Hematopoietic multipotent progenitor cell treated with erythropoietin and hydrocortisone succinate and interleukin-3 and kit ligand, for 6 days (in vitro differentiated cells): Measurements from ENCODE around the gene ITLN1.

ENCODE experiments used
- DNase-seq: peaks from one replicate; pipeline ENCODE4 v3.0.0-alpha.2; 2015

Gene ITLN1

DNA sequence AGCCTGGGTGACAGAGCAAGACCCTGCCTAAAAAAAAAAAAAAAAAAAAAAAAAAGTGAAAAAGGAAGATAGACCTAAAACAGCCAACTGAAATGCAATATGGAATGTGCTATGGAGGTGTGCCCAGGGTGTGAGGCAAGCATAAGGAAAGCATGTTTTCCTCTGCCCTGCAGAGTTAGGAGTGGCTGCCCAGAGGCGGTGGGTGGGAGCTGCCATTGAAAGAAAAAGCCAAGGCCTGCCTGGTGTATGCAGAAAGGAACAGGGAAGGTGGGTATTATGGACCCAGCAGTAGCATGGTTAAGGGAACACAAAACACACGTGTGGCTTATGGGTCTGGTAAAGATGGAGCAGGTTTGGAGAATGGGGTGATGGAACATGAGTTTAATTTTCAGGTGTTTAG is 31.2 kb downstream of the ITLN1 start:
- DNase-seq: no peak

DNA sequence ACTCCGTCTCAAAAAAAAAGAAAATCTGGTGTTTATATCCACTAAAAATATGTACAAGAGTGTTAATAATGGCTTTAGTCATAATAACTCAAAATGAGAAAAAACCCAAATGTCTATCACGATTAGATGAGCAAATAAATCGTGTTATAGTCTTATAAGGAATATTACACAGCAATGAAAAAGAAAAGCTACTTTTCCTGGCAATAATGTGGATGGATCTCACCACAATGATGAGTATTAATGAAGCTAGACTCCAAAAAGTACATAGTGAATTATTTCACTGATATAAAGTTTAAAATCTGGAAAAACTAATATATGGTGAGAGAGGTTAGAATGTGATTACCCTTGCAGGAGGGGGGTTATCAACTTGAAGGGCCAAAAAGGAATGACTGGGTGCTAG is 32.0 kb downstream of the ITLN1 start:
- no peak for DNase-seq

DNA sequence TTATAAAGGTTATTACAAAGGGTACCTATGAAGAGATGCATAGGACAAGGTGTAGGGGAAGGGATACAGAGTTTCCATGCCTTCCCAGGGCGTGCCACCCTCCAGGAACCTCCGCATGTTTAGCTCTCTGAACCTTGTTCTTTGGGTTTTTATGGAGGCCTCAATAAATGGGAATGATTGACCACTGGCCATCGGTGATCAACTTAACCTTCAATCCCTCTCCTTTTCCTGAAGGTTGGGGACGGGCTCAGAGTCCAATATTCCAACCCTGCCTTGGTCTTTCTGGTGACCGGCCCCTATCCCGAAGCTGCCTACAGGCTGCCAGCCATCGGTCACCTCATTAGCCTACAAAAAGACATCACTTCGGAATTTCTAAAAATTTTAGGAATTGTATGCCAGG is 34.0 kb downstream of the ITLN1 start:
- no peak for DNase-seq

DNA sequence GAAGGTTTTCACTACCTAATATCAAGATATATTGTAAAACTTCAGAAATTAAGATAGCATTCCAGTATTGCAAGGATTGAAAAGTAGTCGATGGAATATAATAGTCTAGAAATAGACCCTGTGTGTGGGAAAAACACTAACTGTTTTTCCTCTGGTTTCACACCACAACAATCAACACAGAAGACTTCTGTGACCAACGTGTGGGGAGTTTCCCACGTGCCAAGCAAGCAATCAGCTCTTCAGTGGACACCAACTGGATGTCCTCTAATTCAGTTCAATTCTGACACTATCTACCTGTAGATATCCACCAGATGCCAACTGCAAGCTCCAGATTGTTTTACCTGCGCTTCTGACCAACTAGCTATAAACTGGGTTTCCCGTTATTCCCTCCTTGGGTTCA is 34.4 kb downstream of the ITLN1 start:
- no peak for DNase-seq

DNA sequence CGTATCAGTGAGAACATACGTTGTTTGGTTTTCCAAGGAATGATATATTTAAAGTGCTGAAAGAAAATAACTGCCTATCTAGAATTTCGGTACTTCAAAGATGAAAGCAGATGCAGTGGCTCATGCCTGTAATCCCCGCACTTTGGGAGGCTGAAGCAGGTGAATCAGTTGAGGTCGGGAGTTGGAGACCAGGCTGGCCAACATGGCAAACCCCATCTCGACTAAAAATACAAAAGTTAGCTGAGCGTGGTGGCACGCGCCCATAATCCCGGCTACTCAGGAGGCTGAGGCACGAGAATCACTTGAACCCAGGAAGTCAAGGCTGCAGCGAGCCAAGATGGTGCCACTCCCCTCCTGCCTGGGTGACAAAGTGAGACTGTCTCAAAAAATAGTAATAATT is 38.7 kb downstream of the ITLN1 start:
- no peak for DNase-seq

DNA sequence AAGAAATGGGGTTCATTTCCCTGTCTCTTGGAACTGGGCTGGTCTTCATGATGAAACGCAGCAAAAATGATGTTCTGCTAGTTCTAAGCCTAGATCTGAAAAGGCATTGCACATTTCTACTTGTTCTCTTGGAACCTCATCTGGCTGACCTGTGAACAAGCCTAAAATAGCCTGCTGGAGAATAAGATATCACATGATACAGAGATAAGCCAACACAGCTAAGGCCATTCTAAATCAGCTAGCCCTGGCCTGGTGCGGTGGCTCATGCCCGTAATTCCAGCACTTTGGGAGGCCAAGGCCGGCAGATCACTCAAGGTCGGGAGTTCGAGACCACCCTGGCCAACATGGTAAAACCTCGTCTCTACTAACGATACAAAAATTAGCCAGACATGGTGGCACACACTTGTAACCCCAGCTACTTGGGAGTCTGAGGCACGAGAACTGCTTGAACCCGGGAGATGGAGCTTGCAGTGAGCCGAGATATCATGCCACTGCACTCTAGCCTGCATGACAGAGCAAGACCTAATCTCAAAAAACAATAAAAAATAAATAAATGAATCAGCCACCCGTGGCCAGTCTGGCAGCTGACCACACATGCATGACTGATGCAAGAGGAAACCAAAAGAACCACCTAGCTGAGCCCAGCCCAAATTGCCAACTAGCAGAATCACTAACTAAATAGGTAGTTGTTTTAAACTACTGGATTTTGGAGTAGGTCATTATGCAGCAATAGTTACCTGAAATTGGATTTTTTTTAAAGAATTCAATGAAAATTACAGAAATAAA is 40.3 kb downstream of the ITLN1 start:
- DNase-seq: peak; percentile 70

DNA sequence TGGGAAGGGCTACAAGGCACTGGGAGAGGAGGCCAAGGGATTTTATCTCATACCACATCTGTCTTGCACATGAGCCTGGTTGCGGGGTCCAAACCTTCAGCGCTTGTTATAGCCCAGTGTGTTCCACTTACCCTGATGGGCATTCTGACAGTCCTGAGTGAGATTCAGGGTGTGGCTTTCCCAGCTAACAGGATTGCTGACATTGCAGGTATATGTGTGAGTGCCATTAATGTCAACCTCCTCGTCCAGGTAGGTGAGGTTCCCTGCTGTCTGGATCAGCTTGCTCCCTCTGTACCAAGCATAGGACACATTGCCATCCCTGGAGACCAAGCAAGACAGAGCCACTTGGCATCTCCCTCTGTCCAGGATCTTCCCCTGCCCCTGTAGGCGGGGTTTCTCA is 43.9 kb downstream of the ITLN1 start:
- DNase-seq: no peak

DNA sequence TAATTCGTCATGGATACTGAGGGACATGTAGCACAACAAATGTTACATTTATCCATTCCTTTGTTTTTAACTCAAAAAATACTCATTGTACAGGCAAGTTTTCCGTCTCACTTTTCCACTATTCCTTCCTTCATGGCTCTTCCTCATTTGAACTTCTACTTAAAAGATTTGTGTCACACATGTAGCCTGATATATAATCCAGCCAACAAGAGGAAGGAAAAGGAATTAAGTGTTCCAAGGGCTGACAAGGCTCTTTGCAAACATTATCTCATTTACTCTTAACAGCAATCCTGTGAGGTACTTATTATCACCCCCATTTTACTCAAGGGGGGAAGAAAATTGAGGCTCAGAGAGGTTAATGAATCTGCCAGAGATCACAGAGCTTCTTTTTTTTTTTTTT is 45.2 kb downstream of the ITLN1 start:
- no peak for DNase-seq

DNA sequence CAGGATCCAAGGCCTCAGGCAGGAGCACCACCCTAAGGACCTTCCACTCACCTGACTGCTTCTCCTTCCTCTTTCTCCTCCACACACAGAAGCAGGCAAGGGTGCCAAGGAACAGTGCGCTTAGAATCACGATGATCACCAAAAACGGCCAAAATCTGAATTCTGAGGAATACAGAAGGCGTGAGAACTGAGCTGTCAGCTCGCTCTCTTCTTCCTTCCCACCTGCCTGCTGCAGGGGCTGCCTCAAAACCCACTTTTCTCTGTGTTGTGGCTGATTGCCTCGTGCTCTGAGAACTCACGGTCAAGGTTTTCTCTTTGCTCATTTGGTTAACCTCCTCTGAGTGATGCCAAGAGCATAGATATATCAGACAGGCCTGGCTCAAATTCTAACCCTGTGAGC is 46.1 kb downstream of the ITLN1 start:
- DNase-seq: no peak

DNA sequence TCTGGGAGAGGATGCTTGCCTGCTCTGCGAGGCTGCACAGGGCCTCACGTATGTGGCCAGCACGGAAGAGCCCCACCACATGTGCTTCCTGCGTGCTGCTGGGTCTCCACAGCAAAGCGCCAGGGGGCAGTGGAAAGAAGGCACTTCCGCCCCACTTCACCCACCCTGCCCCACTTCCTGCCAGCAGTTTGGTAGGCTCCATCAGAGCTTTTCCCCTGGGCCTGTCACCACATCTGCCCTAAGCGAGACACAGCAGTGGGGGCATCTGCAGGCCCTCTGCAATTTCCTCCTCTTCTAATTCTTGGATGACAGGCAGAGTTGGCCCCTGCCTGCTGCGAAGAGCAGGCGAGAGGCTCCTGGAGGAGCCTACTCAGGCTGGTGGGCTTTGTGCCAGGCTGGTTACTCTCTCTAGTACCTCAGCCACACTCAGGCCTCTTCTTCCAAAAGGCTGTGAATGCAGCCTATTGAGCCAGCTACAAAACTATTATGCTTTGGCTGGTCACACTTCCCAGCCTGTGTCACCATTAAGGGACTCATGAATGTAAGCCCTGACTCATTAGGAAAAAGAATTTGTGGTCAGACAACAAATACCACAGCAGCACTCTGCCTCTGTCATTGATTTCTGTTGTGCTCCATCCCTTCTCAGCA is 47.3 kb downstream of the ITLN1 start:
- DNase-seq: peak; percentile 88

DNA sequence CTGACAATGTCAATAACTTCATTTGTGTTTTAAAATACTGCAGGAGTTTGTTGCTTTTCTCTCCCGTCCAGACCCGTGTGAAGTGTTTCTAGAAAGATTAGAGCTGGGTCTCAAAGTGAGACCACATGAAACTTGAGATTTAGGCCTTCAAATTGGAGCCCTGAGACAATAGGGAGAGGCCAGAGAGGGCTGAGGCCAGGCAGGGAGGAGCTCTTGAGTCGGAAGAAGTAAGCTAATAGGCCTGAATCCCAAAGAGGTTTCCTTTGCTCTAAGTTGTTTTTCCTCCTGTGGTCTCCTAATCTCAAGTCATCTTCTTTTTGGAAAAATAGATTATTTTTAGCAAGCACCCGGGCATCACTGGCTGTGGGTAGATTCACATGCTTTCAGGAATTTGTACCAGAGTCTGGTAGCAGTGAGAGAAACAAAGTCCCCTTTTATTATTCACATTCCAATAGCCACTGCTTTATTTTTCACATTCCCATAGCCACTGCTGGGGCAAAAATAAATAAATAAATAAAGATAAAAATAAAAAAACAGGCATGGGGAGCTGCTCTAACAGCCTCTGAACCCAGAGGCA is 47.9 kb downstream of the ITLN1 start:
- DNase-seq: peak; percentile 43

DNA sequence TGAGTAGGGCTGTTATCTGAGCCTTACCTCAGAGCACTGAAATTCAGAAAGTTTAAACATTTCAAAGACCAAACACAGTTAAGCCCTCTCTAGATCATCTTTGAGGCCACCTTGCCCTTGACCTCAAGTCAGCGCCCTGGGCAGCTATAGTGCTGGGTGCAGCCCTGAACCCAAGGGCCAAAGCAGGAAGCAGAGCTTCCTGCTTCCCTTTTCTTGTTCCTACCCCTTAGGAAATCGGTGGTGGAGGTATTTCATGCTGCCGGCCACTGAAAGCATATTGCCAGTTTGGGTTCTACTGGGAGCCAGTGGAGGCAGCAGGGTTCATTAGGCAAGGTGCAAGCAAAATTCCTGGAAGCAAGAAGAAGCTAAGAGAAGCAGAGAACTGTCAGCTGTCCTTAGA is 48.4 kb downstream of the ITLN1 start:
- no peak for DNase-seq

DNA sequence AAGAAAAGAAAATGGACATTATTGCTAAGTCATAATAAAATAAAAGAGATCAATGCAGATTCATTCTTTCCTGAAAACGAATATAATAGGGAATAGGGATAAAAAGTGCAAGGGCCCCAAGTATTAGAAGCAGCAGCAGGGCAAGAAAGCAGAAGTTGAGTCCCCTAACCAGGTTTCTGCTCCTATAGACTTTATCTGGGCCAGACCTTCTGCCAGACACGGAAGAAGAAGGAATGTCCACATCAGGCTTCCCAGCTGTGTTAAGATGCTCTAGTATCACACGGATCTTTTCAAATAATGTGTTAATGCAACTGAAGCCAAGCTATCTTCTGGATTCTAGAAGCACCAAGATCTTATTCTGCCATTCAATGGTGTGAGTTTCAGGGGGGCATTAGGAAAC is 49.2 kb downstream of the ITLN1 start:
- peak; percentile 65 for DNase-seq

DNA sequence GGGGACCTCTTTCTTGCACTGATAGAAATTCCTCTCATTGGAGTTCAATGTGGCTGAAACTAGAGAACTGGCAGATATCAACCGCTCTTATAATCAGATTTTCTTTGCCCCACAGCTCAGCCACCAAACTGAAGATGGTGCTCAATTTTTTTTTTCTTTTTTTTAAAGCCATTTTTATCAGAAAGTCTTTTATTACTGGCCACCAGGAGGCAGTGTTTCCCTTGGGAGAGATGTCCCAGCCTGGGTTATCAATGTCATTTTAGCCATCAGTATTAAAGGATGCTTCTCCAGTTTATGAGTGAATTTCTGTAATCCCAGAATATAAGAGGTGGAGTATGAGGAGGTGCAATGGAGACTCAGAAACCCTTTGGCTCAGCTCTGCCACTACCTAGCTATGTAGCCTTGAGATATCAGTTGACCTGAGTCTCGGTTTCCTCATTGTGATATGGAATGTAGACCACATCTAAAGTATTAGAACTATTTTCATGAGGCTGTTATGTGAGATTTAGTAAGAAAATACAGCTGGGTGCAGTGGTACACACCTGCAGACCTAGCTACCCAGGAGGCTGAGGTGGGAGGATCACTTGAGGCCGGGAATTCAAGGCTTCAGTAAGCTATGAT is 49.9 kb downstream of the ITLN1 start:
- DNase-seq: peak; percentile 90

DNA sequence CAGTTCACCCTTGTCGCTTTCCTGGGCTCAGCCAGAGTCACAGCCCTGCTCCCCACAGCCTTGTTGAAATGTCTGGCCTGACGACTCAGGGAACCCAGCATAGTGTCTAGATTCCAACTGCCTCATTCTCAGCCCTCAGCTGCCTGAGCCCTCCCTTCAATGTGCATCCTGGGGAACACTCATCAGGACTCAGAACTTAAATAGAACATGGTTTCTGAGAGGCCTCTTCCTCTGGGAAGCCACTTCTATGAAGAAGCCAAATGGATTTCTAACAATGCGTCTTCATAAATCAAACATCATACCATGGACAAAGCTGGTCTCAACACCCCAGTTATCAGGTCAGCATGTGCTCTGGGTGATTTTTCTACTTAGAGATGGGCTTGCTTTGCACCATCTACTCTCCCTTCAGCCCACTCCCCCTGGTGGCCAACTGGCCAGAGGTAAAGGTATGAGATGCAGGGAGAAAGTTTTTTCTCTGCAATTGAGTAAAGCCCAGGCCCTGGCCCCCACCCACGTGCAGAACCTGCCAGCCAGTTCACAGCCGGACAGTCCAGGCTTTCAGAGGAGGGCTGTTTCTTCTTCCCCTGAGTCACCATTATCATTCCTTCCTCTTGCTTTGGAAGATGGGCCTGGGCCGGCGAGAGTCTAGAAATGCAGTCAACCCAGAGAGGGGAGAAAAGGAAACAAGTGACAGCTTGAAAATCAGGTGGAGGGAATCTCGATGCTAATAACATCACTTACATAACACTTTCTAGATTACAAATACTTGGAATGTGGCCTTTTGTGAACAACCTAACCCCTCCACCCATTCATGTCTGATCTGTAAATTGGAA is 54.4 kb downstream of the ITLN1 start:
- DNase-seq: peak; percentile 90

DNA sequence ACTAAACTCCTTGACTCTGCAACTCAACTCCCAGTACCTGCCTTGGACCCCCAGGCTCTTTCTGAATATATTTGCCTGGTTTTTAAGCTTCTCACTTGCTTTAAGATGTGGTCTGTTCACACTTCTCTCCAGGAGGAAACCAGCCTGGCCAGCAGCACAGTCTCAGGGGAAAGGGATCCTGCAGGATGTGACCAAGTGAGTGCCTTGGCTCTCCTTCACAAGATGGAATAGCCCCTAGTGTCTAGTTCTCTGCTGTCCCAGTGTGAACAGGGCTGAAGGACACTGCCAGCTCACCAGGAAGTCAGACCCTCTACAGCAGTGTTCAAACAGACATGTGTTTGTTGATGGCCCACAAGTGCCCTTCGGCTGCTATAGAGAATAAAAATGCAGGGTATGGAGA is 55.2 kb downstream of the ITLN1 start:
- DNase-seq: no peak

DNA sequence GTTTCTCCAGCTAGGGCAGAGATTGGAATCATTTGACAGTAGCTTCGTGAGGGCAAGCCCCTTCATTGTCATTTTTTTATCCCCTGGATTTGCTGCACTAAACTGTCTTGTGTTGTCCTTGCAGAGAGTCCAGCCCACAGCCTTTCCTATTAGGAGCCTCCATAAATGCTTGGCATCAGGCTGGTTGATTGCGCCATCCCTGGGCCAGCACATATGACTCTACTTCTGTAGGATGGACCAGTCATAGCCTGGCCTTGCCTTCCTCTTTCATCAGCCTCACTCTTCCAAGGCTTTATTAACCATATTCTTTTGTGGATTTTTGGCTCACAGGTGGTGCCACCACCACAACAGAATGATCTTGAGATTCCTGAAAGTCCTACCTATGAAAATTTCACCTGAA is 57.6 kb downstream of the ITLN1 start:
- DNase-seq: no peak

DNA sequence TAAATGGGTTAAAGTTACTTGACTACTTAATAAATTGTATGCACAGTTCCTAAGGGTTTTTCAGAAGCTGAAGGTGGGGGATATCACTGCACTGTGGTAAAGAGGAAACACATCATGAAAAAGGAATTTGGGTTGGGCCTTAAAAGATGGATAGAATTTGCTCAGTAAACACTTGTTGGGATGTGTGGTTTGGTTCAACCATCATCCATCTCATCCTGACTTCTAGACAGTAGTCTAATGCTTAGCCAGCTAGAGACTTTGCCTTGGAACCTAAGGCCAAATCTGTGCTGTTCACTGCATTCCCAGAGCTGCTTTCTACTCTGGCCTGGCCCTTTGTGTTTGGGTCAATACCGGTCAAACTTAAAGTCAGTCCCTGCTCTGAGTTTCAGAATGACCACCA is 58.4 kb downstream of the ITLN1 start:
- no peak for DNase-seq
